ENCODE results near the gene FAM222A.
A peak's percentile ranks its signal among the peaks of the same experiment; 100 is the strongest.

The FAM222A gene

DNA sequence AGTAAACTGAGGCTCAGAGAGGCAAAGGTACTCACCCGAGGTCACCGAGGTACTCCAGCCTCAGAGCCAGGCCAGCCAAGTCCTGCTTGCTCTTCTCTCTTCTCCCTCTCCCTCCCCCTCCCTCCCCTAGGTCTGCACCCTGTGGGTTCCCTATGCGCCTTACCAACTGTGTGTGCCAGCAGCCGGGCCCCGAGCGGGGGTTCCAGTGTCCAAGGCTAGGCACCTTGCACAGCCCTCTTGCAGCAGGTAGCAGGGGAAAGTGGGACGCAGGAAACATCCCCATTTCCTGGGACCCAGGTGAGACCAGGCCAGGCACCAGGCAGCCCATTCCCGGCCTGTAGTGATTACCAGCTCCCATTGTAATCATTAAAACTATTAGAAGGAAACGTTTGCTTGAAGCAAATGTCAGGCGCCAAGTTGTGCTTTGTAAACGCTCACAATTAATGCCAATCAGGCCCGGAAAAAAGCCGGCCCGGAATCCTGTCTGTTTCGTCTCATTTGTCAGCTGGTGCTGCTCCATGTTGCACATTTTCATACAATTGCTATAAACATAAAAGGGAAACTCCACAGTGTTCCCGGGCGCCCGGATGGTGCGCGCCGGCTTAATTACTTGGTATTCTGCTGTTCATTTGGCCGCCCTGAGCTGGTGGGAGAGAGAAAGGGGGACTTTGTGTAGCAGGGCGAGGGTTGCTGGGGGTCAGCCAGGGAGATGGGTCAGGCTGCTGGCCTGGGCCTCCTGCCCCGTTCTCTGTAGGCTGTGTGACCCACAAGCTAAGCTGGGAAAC lies 11.9 kb downstream of the FAM222A start:
- no peak for DNase-seq (ENCODE audit: low spot score)

DNA sequence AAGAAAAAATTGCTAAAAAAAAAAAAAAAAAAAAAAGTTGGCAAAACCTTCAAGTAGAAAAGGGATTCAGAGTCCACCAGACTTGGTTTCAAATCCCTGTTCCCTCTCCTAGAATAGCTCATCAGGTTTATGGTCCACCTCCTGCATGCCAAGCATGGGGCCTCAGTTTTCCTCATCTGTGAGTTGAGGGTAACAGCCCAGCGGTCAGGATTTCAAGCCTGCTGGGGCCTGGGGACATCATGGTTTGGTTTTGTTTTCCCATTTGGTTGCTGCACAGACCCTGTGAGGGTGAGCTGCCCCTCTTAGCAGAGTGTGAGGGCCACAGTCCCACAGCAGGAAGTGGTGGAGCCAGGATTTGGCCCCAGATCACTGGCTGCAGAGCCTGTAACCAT lies 12.5 kb downstream of the FAM222A start:
- DNase-seq (ENCODE audit: low spot score): no peak

DNA sequence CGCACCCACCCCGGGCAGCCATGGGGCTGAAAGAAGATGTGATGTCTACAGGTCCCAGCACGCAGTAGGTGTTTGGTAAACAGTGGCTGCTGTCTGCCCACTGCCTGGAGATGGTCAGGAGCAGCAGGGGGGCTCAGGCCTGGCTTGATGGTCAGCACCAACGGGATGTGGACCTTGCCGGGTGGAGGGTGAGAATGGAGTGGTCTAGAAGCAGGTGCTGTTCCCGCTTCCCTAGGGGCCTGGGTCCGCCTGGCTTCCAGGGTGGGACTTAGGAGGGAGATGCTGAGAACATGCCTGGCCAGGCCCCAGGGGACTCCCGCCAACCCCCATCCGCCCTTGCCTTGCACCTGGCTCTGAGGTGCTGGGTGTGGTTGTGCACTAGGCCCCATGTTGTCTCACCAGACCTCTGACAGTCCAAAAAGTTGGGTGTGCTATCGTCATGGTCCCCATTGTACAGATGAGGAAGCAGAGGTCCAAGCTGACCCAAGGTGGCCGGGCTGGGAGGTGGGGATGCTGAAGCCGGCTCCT lies 12.9 kb downstream of the FAM222A start:
- DNase-seq (ENCODE audit: low spot score): no peak

DNA sequence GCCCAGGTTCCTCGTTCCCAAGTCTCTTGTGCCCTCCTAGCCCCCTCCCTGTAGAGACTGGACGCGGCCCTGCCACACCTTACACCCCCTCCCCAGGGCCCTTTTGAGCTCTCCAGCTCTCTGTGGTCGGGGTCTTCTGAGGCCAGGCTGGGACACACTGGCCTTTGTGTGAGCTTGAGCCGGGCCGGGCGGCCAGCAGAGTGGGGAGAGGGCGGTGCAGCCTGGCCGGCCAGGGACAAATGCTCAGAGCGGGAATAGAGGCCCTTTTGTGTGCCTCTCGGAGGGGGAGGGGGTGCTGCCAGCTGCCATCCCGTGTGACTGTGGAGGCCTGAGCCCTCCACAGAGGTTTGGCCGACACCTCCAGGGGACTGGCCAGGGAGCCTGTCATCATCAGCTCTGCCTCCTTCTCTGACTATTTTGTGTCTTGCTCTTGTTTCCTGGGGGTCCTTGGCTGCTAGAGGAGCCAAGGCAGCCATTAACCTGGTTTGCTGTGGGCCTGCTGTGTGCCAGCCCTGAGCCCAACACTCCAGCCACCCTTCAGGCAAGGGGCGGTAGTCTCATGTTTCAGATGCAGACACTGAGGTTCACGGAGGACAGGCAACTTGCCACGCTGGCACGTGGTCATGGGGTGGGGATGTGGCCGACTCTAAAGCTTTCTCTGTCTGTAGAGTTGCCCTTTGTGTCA lies 13.6 kb downstream of the FAM222A start:
- no peak for DNase-seq (ENCODE audit: low spot score)

DNA sequence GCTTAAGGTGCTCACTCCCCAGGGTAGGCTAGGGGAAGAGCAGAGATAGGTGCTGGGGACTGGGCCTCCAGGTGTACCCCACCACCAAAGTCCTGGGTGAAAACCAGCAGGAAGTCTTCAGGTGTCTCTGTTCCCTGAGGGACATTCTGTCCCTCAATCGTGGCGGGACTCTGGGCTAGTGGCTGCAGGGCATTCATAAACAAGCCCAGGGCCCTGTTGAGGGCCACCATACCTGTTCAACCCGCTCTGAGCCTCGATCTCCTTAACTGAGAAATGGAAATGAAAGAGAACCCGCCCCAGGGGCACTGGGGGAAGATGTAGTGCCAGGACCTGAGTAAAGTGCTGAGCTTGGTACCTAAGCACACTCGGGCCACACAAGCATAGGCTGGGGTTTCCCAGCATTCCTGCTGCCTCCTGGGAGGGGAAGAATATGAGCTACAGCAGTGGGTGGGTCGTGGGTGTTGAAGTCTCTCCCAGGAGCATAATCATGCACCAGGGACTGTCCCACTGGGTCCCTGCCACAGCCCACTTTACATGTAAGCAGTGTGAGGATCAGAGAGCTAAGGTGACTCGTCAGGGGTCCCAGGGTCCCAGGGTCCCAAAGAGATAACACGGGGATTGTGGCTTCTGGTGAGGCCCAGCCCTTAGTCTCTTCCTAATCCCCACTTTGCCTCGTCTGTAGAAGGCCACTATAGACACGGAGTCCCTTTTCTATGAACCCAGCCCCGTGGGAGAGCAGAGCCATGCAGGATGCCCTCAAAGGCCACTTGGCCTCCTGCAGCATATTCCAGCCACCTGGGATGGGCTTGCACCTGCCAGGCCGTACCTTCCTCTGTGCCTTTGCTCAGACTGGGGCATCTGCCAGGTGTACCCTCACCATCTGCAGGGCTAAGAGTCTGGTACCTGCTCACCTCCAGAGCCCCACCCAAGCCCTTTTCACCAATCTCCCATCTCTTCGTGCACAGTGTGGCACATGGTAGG lies 14.4 kb downstream of the FAM222A start:
- DNase-seq (ENCODE audit: low spot score): no peak

DNA sequence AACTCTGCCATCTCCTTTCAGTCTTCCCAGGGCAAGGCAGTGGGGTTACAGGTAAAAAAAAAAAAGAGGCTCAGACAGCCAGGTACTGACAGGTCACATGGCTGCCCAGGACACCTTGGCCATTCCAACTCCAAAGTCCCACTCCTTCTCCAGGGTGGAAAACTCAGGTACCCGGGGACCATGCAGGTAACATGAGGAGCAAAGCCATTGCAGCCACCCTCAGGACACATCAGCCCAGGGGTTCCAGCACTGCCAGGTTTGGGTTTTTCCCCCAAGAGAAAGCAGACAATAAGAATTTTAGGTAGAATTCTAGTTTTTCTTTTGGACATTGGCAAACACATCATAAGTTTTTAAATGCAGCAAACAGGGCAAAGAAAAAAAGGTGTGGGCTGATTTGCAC lies 15.3 kb downstream of the FAM222A start:
- DNase-seq (ENCODE audit: low spot score): no peak

DNA sequence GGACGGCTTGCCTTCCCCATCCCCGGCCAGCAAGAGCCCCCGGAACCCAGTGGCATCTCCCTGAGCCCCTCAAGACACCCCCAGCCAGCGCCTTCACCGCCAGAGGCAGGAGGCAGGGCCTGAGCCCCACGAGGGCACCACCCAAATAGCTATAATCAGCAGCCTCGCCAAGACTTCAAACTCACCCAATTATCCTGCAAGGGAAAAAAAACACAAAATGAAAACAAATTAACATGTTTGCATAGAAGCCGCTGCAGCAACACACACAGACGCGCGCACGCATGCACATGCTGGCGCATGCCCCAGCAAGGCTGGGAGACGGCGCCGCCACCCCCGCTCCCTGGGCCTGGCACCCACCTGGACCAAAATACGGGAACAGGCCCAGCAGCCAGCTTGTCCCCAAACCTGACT lies 15.8 kb downstream of the FAM222A start:
- DNase-seq (ENCODE audit: low spot score): no peak

DNA sequence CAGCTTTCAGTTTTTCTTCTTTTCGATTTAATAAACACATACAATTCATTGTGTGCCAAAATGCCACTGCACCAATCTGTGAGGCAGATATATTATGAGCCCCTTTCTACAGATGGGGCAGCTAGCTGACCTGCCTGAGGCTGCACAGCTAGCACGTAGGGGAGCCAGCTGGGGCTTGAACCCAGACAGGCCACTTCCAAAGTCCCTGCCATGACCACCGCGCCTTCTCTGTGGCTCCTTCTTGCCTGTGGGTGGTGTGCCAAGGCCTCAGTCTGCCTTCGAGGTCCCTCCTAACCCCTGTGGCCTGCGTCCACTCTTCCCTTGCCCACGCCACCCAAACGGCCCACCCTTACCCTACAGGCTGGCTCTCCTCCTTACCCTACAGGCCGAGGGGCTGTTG lies 16.2 kb downstream of the FAM222A start:
- DNase-seq (ENCODE audit: low spot score): no peak

DNA sequence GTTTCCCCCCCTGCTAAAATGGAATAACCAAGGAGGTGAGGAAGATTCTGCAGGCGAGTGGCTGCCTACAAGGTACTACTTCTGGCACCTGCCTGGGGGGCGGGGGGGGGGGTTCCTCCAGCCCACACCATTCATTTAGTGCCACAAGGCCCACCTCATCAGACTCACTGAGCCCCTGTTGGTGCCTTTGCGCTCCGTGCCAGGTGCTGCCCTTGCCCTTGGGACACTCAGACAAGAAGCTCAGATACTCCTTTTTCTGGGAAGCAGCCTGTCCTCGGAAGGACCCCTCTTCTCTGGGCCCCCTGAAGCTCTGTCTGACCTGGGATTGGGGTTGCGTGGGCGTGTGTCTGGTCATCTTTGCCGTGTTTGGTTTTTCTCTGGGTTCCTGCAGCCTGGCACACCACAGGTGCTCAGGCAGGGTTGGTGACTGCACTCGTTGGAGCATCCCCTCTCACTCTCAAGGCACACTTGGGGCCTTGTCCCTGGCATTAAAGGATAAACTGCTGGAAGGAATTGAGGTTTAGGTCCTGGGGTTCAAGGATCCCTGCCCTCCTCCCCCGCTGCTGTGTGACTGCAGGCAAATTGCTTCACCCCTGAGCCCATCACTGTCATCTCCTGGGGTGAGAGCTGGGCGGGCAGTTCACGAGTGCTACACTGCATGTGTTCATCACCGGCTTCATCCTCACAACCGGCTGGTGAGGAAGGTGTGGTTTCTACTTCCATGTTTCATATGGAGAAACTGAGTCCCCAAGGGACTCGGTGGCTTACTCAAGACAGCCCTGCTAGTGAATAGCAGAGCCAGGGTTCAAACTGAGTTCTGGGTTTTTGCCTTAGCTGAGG lies 16.9 kb downstream of the FAM222A start:
- no peak for DNase-seq (ENCODE audit: low spot score)

DNA sequence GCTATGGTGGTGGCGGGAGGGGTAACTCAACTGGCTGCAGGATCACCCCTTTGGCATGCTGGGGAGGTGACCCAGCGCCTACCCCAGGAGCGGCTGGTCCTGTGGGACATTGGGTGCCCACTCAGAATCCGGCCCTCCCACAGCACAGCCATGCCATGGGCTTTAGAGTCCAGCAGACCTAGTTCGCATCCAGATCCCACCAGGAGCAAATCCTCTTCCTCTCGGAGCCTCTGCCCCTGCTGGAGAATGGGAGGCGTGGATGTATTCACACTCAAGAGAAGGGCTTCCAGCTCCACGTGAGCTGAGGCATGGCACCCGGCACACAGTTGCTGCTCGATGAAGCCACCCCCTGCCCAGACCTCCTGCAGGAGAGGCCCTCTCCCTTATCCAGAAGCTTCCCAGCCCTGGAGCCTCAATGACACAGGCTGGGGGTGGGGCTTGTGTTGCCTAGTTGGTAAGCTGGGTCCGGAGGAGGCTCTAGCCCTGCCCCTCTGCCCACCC lies 17.7 kb downstream of the FAM222A start:
- no peak for DNase-seq (ENCODE audit: low spot score)

DNA sequence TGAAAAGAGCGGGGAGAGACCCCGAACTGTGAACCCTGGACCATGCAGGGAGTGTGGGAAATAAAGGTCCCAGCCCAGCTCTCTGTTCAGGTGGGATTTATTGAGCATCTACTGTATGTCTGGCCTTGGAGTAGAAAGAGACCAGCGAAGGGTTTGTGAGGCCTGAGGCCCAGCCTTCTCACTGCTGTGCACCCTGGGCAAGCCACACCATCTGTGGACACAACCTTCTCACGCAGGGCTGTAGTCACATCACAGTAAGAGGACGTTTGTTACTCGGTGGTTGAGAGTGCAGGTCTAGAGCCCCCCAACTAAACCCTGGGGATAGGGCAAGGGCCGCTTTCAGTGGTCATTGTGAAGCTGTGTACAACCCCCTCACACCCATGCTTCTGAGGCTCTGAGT lies 18.2 kb downstream of the FAM222A start:
- no peak for DNase-seq (ENCODE audit: low spot score)

DNA sequence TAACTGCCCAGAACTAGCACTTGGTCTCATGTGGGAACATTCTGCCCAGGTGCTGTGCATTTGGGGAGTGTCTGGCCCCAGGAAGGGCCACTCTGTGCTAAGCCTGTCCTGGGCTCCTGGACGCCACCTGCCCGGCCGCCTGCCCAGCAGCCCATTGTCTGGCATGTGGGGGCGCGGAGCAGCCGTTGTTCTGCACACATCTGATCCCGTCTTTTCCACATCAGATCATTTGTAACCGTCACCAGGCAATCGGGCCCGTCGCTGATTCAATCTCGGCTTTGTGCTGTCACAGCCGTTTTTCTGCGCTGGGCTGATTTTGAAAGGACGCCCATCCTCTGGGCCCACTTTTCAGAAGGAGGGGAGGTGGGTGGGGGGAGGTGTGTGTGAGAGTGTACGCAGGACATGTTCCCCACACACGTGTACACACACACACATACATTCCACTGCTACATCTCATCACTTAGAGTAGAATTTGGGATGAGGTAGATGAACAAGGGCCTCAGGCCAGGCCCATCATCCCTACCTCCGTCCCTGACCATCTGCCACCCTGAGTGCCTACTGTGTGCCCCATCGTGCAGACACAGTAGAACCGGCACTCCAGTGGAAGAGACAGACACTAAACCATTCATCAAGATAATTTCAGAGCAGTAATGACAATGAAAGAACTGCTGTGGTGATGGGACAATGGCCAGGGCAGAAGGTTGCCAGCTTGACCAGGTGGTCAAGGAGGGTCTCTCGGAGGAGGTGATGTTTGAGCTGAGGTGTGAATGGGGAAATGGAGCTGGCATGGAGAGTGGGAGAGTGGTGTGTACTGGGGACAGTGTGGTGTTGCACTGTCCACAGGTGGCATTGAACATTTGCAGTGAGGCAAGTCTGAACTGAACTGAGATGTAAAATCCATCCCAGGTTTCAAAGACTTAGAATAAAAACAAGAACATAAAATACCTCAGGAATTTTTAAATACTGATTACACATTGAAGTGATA lies 19.0 kb downstream of the FAM222A start:
- no peak for DNase-seq (ENCODE audit: low spot score)

DNA sequence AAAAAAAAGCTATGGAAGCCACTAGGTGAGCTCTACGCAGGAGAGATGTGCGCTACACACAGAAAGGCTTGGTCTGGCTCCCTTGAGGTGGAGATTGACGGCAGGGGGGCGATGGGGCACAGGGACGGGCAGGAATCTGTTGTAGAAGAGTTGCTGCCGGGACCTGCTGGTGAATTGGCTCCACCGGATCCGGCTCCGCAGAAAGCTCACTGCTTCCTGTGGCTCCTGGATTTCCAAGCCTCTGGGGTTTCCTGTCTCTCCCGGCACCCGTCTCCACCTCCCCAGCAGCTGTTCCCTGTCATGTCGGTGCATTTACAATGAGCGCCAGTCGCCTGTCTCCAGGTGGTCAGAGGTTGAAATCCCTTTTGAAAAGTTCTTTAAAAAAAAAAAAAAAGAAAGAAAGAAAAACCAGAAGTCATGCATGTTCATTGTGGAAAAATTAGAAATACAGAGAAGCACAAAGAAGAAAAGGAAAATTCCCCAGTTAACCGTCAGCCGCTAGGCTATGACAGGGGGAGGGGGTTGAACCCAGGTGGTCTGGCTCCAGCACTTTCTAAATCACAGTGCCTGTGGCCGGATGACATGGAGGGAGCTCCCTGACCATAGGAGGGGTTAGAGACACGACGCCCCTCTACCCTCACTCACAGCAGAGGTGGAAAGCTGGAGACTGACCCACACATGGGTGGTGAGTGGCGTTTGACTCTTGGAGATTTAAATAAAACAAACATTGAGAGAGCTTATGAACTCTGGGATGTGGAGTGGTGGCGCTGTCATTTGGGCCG lies 20.8 kb downstream of the FAM222A start:
- no peak for DNase-seq (ENCODE audit: low spot score)

DNA sequence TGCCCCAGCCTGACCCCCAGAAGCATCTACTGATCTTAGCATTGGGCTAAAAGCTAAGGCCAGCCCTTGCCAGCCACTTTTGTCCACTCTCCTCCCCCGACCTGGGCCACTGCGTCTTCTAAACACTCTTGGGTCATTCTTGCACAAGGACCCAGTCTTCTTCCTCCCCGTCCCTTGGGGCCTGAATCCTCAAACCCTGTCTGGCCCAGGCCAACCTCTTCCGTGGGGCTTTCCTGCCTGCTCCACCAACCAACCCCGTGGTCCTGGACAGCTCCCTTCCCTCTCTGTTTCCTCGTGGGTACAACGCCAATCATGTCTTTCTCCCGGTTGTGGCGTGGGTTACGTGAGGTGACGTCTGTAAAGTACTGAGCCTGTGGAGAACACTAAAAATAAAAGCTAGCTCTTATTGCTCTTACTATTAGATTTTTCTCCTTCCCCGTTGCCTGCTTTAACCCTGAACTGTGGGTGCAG lies 21.5 kb downstream of the FAM222A start:
- DNase-seq (ENCODE audit: low spot score): no peak

DNA sequence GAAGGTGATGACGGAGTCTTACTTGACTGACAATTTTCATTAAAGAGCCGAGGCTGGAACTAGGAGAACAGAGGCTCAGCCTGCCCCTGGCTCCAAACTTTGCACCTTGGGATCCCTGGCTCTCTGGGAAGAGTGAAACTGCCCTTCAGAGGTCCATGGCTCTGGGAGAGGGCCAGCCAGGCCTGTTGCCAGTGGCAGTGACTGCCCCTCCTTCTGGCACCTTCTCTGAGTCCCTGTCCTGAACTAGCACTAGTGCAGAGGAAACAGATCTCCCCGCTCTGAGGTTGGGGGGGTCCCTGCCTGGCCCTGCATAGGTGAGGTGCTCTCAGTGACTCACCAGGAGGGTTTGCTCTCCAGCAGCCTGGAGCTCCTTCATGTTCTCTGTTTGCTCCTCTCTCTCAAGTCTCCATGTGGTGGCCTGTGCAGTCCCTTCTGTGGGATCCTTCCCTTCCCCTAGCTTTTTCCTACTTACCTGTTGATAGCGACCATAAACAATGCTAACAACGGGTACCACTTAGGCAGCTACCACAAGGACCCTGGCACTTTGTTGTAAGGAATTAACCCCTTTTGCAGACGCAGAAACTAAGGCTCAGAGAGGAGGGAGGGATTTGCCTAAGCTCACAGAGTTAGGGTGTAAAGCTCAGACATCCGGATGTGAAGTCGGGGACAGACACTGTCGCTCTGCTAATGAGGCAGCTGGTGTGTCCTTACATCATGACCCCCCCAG lies 22.4 kb downstream of the FAM222A start:
- no peak for DNase-seq (ENCODE audit: low spot score)

DNA sequence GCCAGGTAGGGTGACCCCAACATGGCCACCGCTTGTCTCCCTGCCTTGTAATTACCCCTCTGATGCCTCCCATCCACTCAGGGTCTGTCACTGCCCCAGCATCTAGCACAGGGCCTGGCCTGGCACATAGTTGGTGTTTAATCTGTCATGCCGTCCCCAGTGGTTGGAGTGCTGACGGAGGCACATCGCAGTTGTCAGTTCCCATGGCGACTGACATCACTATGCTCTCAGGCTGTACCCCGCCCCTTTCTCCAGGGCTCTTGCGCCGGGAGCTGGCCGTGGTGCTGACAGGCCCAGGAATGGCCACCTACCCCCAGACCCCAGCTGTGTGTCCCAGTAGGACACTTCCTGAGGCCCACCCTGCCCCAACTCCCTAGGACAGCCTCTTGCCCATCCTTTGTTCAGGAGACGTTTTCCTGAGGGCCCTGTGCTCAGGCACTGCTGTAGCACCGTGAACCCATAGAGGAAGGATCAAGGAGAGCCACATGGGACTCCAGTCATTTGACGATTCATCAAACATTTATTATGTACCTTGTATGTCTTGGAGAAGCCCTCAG lies 23.0 kb downstream of the FAM222A start:
- DNase-seq (ENCODE audit: low spot score): peak; percentile 22

DNA sequence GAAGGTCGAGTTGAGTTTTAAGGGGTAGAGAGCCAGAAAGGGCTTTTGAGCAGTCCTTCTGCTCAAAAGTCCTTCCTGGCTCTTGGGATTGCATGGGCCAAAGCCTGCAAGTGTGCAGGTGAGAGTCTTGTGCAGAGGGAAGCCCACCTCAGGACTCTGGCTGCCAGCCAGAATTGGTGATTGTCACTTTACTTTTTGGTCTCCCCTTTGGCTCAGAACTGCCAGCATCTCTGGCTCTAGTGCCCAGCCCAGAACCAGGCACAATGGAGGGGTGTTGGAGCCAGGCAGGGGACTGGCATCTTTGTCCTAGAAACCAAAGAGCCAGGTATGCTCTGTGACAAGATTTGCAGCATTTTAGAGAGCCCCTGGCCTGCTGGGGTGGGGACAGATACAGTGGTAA lies 23.5 kb downstream of the FAM222A start:
- no peak for DNase-seq (ENCODE audit: low spot score)

DNA sequence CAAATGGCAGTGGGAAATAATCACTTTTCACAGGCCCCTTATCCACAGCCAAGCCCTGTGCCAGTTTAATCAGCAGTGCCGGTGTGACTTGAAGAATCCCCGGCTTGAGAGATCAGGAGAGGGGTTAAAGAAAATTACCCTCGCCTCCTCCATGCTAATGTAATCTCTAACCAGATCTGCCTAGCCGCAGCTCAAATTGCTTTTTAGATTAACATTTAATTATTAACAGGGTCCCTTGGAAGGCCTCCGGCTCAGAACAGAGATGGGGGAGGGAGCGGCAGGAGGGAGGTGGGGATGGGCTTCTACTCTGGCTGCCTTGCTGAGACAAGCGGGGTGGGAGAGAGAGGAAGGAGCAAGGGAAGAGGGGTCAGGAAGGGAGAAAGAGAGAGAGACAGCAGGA lies 24.0 kb downstream of the FAM222A start:
- DNase-seq (ENCODE audit: low spot score): no peak
